Measurements from ENCODE around the gene SLC6A1.
"Not testable (repeated sequence)": the region's sequence is repeated elsewhere in the genome, so short reads cannot be mapped to it uniquely, and the experiment has no call there.

The SLC6A1 gene

GRCh38 chr3:11074451-11074850 is 81.9 kb downstream of the SLC6A1 start:
- peaks cover 29% of the 10 kb centered on the region for H3K27me3 Mint-ChIP-seq
- no peaks in the 10 kb centered on the region for H3K9me3 Mint-ChIP-seq
- no peak overlapping the region for H3K27ac Mint-ChIP-seq
- H3K36me3 Mint-ChIP-seq, result no peaks in the 10 kb centered on the region
- H3K4me1 Mint-ChIP-seq, result peaks cover 11% of the 10 kb centered on the region
- no peak overlapping the region for H3K4me3 Mint-ChIP-seq
- ATAC-seq, result no peak

- not testable (repeated sequence) for H3K9me3 Mint-ChIP-seq, H3K27ac Mint-ChIP-seq, H3K4me3 Mint-ChIP-seq, ATAC-seq, H3K36me3 Mint-ChIP-seq
- Mint-ChIP-seq H3K4me1 (peaks cover 12% of the 10 kb centered on the region), H3K27me3 (peaks cover 29% of the 10 kb centered on the region)
Measured at GRCh38 chr3:11075122-11075521, 82.6 kb downstream of the SLC6A1 start.

GRCh38 chr3:11076711-11077110 is 84.2 kb downstream of the SLC6A1 start:
- ATAC-seq, result no peak
- Mint-ChIP-seq H3K4me1 (peaks cover 12% of the 10 kb centered on the region), H3K4me3 (no peak overlapping the region), H3K36me3 (no peaks in the 10 kb centered on the region), H3K27ac (no peak overlapping the region), H3K9me3 (no peaks in the 10 kb centered on the region), H3K27me3 (peaks cover 29% of the 10 kb centered on the region)

GRCh38 chr3:11077466-11077865 is 84.9 kb downstream of the SLC6A1 start:
- H3K9me3 Mint-ChIP-seq, result no peaks in the 10 kb centered on the region
- ATAC-seq, result no peak
- no peak overlapping the region for H3K27ac Mint-ChIP-seq
- H3K4me3 Mint-ChIP-seq, result no peak overlapping the region
- H3K36me3 Mint-ChIP-seq, result no peaks in the 10 kb centered on the region
- peaks cover 29% of the 10 kb centered on the region for H3K27me3 Mint-ChIP-seq
- peaks cover 12% of the 10 kb centered on the region for H3K4me1 Mint-ChIP-seq

GRCh38 chr3:11078826-11079515 is 86.4 kb downstream of the SLC6A1 start:
- H3K27ac Mint-ChIP-seq, result no peak overlapping the region
- no peaks in the 10 kb centered on the region for H3K36me3 Mint-ChIP-seq
- no peaks in the 10 kb centered on the region for H3K9me3 Mint-ChIP-seq
- peaks cover 12% of the 10 kb centered on the region for H3K4me1 Mint-ChIP-seq
- no peak overlapping the region for H3K4me3 Mint-ChIP-seq
- peaks cover 20% of the 10 kb centered on the region for H3K27me3 Mint-ChIP-seq
- peak; percentile 74 for ATAC-seq

GRCh38 chr3:11080492-11080891 is 87.9 kb downstream of the SLC6A1 start:
- Mint-ChIP-seq H3K9me3 (no peaks in the 10 kb centered on the region), H3K27me3 (peaks cover 16% of the 10 kb centered on the region), H3K27ac (no peak overlapping the region), H3K4me1 (peaks cover 12% of the 10 kb centered on the region), H3K4me3 (no peak overlapping the region), H3K36me3 (no peaks in the 10 kb centered on the region)
- no peak for ATAC-seq

- Mint-ChIP-seq H3K36me3 (no peaks in the 10 kb centered on the region), H3K4me3 (no peak overlapping the region), H3K27me3 (peaks cover 18% of the 10 kb centered on the region), H3K4me1 (peaks cover 5% of the 10 kb centered on the region), H3K9me3 (no peaks in the 10 kb centered on the region), H3K27ac (no peak overlapping the region)
- ATAC-seq, result no peak
Measured at GRCh38 chr3:11084098-11084497, 91.5 kb downstream of the SLC6A1 start.

- no peak for ATAC-seq
- H3K9me3 Mint-ChIP-seq, result no peaks in the 10 kb centered on the region
- no peaks in the 10 kb centered on the region for H3K36me3 Mint-ChIP-seq
- H3K27me3 Mint-ChIP-seq, result peaks cover 18% of the 10 kb centered on the region
- H3K27ac Mint-ChIP-seq, result no peak overlapping the region
- no peak overlapping the region for H3K4me3 Mint-ChIP-seq
- no peaks in the 10 kb centered on the region for H3K4me1 Mint-ChIP-seq
Measured at GRCh38 chr3:11084677-11085076, 92.1 kb downstream of the SLC6A1 start.

- H3K27me3 Mint-ChIP-seq, result peaks cover 18% of the 10 kb centered on the region
- no peaks in the 10 kb centered on the region for H3K9me3 Mint-ChIP-seq
- H3K4me1 Mint-ChIP-seq, result no peaks in the 10 kb centered on the region
- no peak for ATAC-seq
- H3K4me3 Mint-ChIP-seq, result no peak overlapping the region
- no peak overlapping the region for H3K27ac Mint-ChIP-seq
- H3K36me3 Mint-ChIP-seq, result no peaks in the 10 kb centered on the region
Measured at GRCh38 chr3:11085093-11085840, 92.7 kb downstream of the SLC6A1 start.

GRCh38 chr3:11086856-11087255 is 94.3 kb downstream of the SLC6A1 start:
- ATAC-seq, result no peak
- Mint-ChIP-seq H3K36me3 (no peaks in the 10 kb centered on the region), H3K4me3 (no peak overlapping the region)

GRCh38 chr3:11088066-11088465 is 95.5 kb downstream of the SLC6A1 start:
- Mint-ChIP-seq H3K9me3 (no peaks in the 10 kb centered on the region), H3K36me3 (no peaks in the 10 kb centered on the region), H3K27me3 (peaks cover 18% of the 10 kb centered on the region), H3K4me3 (no peak overlapping the region), H3K27ac (no peak overlapping the region), H3K4me1 (no peaks in the 10 kb centered on the region)
- ATAC-seq, result no peak

More at GRCh38 chr3:11086856-11087255, 94.3 kb downstream of the SLC6A1 start:
- H3K9me3 Mint-ChIP-seq, result no peaks in the 10 kb centered on the region
- H3K27ac Mint-ChIP-seq, result no peak overlapping the region
- H3K4me1 Mint-ChIP-seq, result no peaks in the 10 kb centered on the region
- peaks cover 18% of the 10 kb centered on the region for H3K27me3 Mint-ChIP-seq

GRCh38 chr3:11088831-11089230 is 96.3 kb downstream of the SLC6A1 start:
- H3K27me3 Mint-ChIP-seq, result peaks cover 18% of the 10 kb centered on the region
- H3K27ac Mint-ChIP-seq, result no peak overlapping the region
- H3K36me3 Mint-ChIP-seq, result no peaks in the 10 kb centered on the region
- H3K9me3 Mint-ChIP-seq, result no peaks in the 10 kb centered on the region
- H3K4me1 Mint-ChIP-seq, result no peaks in the 10 kb centered on the region
- H3K4me3 Mint-ChIP-seq, result no peak overlapping the region
- ATAC-seq, result no peak
